Coronary artery (tissue), 2 donors: ENCODE data around the gene TGM5.
"Not testable (repeated sequence)": the region's sequence is repeated elsewhere in the genome, so short reads cannot be mapped to it uniquely, and the experiment has no call there.

Source experiments
- DNase-seq: peaks from one replicate; pipeline ENCODE4 v3.0.0-alpha.2; 2017; ENCODE audit warnings: low spot score
- H3K27ac ChIP-seq, 2 donors: fragments of 200-600 bp; sonication (generic); one replicate each; pipeline ENCODE4 v1.5.1; 2016 to 2019
- H3K4me3 ChIP-seq: fragments of 200-600 bp; sonication (generic); 2 replicates; pipeline ENCODE4 v1.5.1; 2016; ENCODE audit warnings: mild to moderate bottlenecking, moderate library complexity
- TF ChIP-seq, protein P1 (sequence below): fragments of 200-600 bp; sonication (generic); IDR thresholded peaks from one replicate; pipeline ENCODE4 v1.5.1; 2019; ENCODE audit warnings: antibody characterized with exemption

The TGM5 gene

DNA sequence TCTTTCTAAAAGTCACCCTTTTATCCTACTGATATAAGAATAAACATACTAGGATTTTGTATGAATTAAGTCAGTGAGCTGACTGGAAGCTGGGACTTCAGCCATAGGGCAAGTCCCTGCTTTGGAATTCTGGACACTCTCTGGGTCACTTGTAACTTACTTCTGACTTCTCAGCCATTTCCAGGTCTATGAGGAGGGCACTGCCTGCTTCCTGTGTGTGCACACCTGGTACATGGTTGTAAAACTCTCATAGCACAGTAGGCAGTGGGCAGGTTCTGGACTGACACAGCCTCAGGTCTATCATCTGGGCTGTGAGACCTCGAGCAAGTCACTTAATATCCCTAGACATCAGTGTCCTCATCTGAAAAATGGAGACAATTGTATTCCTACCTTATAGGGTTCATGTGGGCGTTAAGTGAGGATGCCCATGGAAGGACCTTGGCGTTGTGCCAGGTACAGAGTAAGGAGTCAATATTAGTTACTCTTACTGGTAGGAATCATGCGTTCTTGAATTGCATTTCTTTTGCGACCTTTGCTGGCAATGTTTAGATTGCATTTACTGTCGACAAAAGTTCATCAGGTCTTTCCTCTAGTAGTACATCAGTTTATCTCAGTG, 27.5 kb upstream of the TGM5 start:
- DNase-seq = no peak
- no peak overlapping the region for H3K4me3 ChIP-seq
- TF ChIP-seq, protein P1, sequence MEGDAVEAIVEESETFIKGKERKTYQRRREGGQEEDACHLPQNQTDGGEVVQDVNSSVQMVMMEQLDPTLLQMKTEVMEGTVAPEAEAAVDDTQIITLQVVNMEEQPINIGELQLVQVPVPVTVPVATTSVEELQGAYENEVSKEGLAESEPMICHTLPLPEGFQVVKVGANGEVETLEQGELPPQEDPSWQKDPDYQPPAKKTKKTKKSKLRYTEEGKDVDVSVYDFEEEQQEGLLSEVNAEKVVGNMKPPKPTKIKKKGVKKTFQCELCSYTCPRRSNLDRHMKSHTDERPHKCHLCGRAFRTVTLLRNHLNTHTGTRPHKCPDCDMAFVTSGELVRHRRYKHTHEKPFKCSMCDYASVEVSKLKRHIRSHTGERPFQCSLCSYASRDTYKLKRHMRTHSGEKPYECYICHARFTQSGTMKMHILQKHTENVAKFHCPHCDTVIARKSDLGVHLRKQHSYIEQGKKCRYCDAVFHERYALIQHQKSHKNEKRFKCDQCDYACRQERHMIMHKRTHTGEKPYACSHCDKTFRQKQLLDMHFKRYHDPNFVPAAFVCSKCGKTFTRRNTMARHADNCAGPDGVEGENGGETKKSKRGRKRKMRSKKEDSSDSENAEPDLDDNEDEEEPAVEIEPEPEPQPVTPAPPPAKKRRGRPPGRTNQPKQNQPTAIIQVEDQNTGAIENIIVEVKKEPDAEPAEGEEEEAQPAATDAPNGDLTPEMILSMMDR = no peak
- no peak overlapping the region for H3K27ac ChIP-seq

DNA sequence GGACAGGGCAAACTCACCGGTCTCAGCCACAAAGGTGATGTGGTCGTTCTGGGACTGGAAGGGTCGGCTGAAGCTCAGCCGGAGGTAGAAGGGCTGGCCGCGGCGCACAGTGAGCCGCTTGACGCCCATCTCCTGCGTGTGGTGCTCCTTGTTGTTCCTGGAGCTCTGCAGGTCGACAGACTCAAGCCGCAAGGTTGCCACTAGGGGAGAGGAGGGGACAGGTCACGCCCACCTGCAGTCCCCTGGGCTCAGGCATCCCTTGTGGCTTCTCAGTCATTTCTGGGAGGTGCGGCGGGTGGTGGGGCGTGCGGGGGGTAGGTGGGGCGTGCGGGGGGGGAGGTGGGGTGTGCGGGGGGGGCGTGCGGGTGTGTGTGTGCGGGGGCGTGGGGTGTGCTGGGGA, 26.7 kb upstream of the TGM5 start:
- no peak for DNase-seq
- TF ChIP-seq, protein P1 = no peak
- Histone ChIP-seq H3K4me3 (no peak overlapping the region), H3K27ac (no peak overlapping the region)

DNA sequence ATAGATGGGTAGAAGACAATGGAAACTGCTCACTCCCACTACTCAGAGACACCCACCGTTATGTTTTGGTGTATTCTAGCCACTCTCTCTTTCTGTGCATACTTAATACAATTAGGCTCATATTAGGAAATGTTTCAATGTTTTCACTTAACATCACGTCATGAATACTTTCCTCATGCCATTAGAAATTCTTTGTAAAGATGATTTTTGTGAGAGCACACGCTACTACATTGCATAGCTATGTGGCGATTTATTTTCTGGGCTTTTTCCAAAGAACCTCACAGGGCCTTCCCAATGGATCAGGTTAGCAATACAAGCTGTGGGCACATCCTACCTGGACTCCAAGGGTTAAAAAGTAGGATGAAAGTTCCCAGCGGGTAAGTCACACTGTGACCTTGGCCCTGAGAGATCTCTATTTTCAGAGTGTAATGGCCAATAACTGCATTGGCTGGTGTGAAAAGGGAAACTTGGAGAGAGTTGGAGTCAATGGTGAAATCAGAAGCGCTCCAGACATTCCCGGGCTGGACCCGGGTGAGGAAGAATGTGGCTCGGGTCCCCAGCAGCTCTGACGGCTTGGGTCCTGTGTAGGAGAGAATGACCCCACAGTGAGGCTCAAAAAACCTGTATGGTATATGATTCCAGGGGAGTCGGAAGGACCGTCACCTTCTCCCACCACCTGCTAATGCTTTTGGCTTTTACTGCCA, 25.8 kb upstream of the TGM5 start:
- TF ChIP-seq, protein P1 = no peak
- no peak overlapping the region for H3K27ac ChIP-seq
- H3K4me3 ChIP-seq = no peak overlapping the region
- no peak for DNase-seq

DNA sequence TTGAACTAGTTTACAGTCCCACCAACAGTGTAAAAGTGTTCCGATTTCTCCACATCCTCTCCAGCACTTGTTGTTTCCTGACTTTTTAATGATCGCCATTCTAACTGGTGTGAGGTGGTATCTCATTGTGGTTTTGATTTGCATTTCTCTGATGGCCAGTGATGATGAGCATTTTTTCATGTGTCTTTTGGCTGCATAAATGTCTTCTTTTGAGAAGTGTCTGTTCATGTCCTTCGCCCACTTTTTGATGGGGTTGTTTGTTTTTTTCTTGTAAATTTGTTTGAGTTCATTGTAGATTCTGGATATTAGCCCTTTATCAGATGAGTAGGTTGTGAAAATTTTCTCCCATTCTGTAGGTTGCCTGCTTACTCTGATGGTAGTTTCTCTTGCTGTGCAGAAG, 22.9 kb upstream of the TGM5 start:
- DNase-seq, H3K4me3 ChIP-seq, H3K27ac ChIP-seq: not testable (repeated sequence)

DNA sequence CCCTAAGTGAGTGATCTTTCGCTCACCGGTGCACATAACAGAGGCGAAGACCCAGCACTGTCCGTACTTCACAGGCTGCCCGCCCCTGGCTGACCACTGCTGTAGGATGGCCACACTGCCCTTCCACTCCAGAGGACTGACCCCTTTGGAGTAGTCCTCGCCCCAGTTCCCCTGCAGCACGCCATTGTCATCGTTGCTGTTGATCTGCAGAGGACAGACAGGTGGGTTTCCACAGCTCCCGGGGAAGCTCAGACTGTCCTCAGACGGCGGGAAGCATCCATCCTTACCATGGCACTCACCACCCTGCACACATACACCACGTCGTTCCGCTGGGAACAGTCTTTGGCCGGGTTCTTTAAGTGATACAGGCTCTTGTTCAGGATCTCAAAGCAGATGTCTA, 20.5 kb upstream of the TGM5 start:
- H3K27ac ChIP-seq = no peak overlapping the region
- H3K4me3 ChIP-seq = no peak overlapping the region
- DNase-seq = no peak
- TF ChIP-seq, protein P1 = no peak

DNA sequence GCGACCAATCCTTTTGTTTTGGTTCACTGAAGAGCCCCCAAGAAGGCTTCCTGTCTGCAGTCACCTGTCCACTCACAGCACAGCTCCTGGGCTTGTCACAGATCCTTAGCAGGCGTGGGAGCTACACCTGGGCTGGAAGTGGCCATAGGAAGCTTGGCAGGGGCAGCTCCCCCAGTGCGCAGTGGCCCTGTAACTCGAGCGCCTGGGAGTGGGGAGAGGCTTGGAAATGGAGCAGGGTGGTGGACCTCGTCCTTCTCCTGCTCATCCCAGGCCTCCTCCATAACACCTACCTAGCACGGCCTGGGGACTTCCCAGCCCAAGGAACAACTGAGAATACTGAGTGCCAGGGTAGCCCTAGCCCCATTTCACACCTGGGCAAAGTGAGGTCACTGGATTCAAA, 19.3 kb upstream of the TGM5 start:
- DNase-seq = peak; percentile 52
- H3K4me3 ChIP-seq = no peak overlapping the region
- TF ChIP-seq, protein P1 = no peak
- no peak overlapping the region for H3K27ac ChIP-seq

DNA sequence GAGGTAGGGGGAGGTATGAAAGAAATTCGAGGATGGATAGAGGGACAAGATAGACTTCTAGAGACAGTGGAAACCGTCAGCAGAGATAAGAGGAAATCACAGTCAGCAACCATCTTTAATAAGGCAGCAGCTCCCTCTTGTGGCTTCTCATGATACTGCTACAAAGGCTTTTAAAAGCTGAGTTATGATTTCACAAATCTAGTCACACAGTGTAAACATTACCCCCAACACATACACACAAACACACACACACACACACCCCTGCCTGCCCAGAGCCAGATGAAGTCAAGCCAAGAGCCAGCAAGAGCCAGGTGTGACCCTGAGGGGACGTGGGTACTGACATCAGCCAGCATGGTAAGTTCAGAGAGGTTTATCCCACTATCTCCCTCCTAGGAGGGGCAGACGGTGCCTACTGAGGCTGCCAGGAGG, 18.9 kb upstream of the TGM5 start:
- H3K4me3 ChIP-seq = no peak overlapping the region
- H3K27ac ChIP-seq = no peak overlapping the region
- TF ChIP-seq, protein P1 = peak; percentile 51
- DNase-seq = peak; percentile 62
